ENCODE measurements around the gene ATP6V0A1.

- TF ChIP-seq CTCF (IDR thresholded peaks at IDR 0.05) (no peak), EP300 (IDR thresholded peaks at IDR 0.05) (no peak)
Measured at GRCh38 chr17:42421136-42421506, 37.6 kb upstream of the ATP6V0A1 start.

Data from tibial nerve (tissue), 4 donors.